Stimulated activated CD8-positive, alpha-beta memory T cell treated with anti-CD3 and anti-CD28 coated beads, Interleukin-15, amount 100 ng/mL, for 4 hours (primary cell): ENCODE results near the gene RAE1.

Experiments used
- DNase-seq, 2 donors: peaks; one replicate each; pipeline ENCODE4 v3.0.0-alpha.2; 2020; ENCODE audit warnings: low read depth in 2 of 2

RAE1 gene

GRCh38 chr20:57351042-57351783 lies at the start of gene RAE1:
Gene RAE1 (plus strand): TSS chr20:57351255. CDS start chr20:57354039, 2,784 bp downstream.
- peak; percentile 76 to 85 for DNase-seq

- DNase-seq: no peak
These were observed 44.3 kb upstream of the RAE1 start for GRCh38 chr20:57306747-57307146.

- DNase-seq: no peak
These were observed 42.4 kb upstream of the RAE1 start for GRCh38 chr20:57308451-57309271.

GRCh38 chr20:57309544-57310115 lies 41.4 kb upstream of the RAE1 start:
- no peak for DNase-seq

GRCh38 chr20:57310821-57311514 lies 40.1 kb upstream of the RAE1 start:
- DNase-seq: no peak

- DNase-seq: no peak
These were observed 38.9 kb upstream of the RAE1 start for GRCh38 chr20:57312138-57312537.

- no peak for DNase-seq
These were observed 37.8 kb upstream of the RAE1 start for GRCh38 chr20:57313230-57313629.

GRCh38 chr20:57313951-57314350 lies 37.1 kb upstream of the RAE1 start:
- no peak for DNase-seq

- no peak for DNase-seq
These were observed 35.7 kb upstream of the RAE1 start for GRCh38 chr20:57315083-57315975.

- no peak for DNase-seq
These were observed 35.0 kb upstream of the RAE1 start for GRCh38 chr20:57315976-57316480.

GRCh38 chr20:57316795-57317201 lies 34.3 kb upstream of the RAE1 start:
- no peak for DNase-seq

GRCh38 chr20:57317316-57317788 lies 33.7 kb upstream of the RAE1 start:
- no peak for DNase-seq

- no peak for DNase-seq
These were observed 33.2 kb upstream of the RAE1 start for GRCh38 chr20:57317789-57318371.

- DNase-seq: no peak
These were observed 31.5 kb upstream of the RAE1 start for GRCh38 chr20:57319584-57319983.

- no peak for DNase-seq
These were observed 30.7 kb upstream of the RAE1 start for GRCh38 chr20:57320358-57320757.

GRCh38 chr20:57321142-57321541 lies 29.9 kb upstream of the RAE1 start:
- no peak for DNase-seq

- DNase-seq: no peak
These were observed 28.6 kb upstream of the RAE1 start for GRCh38 chr20:57322476-57322875.

- DNase-seq: no peak
These were observed 28.0 kb upstream of the RAE1 start for GRCh38 chr20:57323034-57323433.

- no peak for DNase-seq
These were observed 25.3 kb upstream of the RAE1 start for GRCh38 chr20:57325632-57326356.
